Gastroesophageal sphincter (tissue), 4 donors: Measurements from ENCODE around the gene S100A14. TPM values are rescaled to one million over a fixed set of nuclear protein-coding genes. Genes with fewer than 3 reads are reported as not detected.

Experiments
- ATAC-seq: fragments of 150-250 bp; one replicate; pipeline ENCODE4 v1.9.1; 2016; ENCODE audit warnings: mild to moderate bottlenecking, moderate library complexity
- H3K27ac ChIP-seq, 4 donors: fragments of 200-600 bp; sonication (generic) in 3 of 4; 1 replicate in 3 of 4; 2 replicates in 1 of 4; pipeline ENCODE4 v1.5.1; 2016 to 2019
- H3K27me3 ChIP-seq: fragments of 200-600 bp; sonication (generic); one replicate; pipeline ENCODE4 v1.5.1; 2019
- H3K36me3 ChIP-seq, 2 donors: fragments of 200-600 bp; sonication (generic); one replicate each; pipeline ENCODE4 v1.5.1; 2019; ENCODE audit warnings: control low read depth in 1 of 2
- H3K4me1 ChIP-seq, 3 donors: fragments of 200-600 bp; sonication (generic); 1 replicate in 2 of 3; 2 replicates in 1 of 3; pipeline ENCODE4 v1.5.1; 2016 to 2019; ENCODE audit warnings: control low read depth in 2 of 3
- H3K4me3 ChIP-seq, 2 donors: fragments of 200-600 bp; sonication (generic); one replicate each; pipeline ENCODE4 v1.5.1; 2019; ENCODE audit warnings: mild to moderate bottlenecking in 1 of 2, moderate library complexity in 1 of 2
- H3K9me3 ChIP-seq, 3 donors: fragments of 200-600 bp; sonication (generic); one replicate each; pipeline ENCODE4 v1.5.1; 2017 to 2019; ENCODE audit warnings: control low read depth in 2 of 3
- EP300 ChIP-seq: sonication (generic); formaldehyde crosslinking; IDR thresholded peaks from one replicate; pipeline ENCODE4 v1.6.1; 2017; ENCODE audit warnings: antibody characterized with exemption, mild to moderate bottlenecking
- POLR2A ChIP-seq, 2 donors: fragments of 450-650 bp; IDR thresholded peaks; one replicate each; pipeline ENCODE4 v1.6.1; 2017; ENCODE audit warnings: antibody characterized with exemption in 2 of 2, mild to moderate bottlenecking in 2 of 2, moderate library complexity in 1 of 2
- POLR2AphosphoS5 ChIP-seq: sonication (generic); formaldehyde crosslinking; IDR thresholded peaks from one replicate; pipeline ENCODE4 v1.6.1; 2017; ENCODE audit warnings: antibody characterized with exemption
- WGBS, 2 donors: methylation state at CpG; one replicate each; pipeline ENCODE4 v1.1.5; 2018; ENCODE audit warnings: low coverage in 1 of 2; 5-methylcytosine and 5-hydroxymethylcytosine counted together
- total RNA-seq, 4 donors: library from RNA; depleted of rRNA; stranded (reverse); fragments of >200 nt; gene quantifications; one replicate each; pipeline ENCODE4 v1.1.0, GENCODE V29; 2016
- TF ChIP-seq, protein P1 (sequence below), 4 experiments: fragments of 200-600 bp in 2 of 4; fragments of 450-650 bp in 2 of 4; sonication (generic) in 1 of 4; IDR thresholded peaks; one replicate each; pipeline ENCODE4 v1.5.1; 2017 to 2019; ENCODE audit warnings: antibody characterized with exemption in 4 of 4, mild to moderate bottlenecking in 2 of 4, moderate library complexity in 2 of 4

Gene S100A14
- total RNA-seq, 4 donors from 2014 or later = 0.85 to 82.1 (median 5.0) TPM

DNA sequence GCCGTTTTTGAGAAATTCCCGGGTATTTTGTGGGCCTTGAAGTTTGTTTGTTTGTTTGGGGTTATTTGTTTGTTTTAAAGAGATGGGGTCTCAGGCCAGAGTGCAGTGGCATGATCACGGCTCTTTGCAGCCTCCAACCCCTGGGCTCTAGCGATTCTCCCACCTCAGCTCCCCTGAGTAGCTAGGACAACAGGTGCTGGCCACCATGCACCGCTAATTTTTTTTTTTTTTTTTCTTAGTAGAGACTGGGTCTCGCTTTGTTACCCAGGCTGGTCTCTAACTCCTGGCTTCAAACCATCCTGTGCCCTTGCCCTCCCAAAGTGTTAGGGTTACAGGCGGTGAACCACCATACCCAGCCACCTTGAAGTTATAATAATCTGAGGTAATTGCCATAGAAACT is 19.7 kb upstream of the S100A14 start:
- Histone ChIP-seq H3K4me1 (peaks cover 0 to 70% (median 9%) of the 10 kb centered on the region in 3 donors), H3K9me3 (no peaks in the 10 kb centered on the region), H3K36me3 (peaks cover 0 to 57% of the 10 kb centered on the region in 2 donors), H3K4me3 (peak overlapping the region in 1 of 2 donors; percentile 93), H3K27ac (peak overlapping the region in 2 of 4 donors; percentile 100), H3K27me3 (no peaks in the 10 kb centered on the region)
- TF ChIP-seq, protein P1, sequence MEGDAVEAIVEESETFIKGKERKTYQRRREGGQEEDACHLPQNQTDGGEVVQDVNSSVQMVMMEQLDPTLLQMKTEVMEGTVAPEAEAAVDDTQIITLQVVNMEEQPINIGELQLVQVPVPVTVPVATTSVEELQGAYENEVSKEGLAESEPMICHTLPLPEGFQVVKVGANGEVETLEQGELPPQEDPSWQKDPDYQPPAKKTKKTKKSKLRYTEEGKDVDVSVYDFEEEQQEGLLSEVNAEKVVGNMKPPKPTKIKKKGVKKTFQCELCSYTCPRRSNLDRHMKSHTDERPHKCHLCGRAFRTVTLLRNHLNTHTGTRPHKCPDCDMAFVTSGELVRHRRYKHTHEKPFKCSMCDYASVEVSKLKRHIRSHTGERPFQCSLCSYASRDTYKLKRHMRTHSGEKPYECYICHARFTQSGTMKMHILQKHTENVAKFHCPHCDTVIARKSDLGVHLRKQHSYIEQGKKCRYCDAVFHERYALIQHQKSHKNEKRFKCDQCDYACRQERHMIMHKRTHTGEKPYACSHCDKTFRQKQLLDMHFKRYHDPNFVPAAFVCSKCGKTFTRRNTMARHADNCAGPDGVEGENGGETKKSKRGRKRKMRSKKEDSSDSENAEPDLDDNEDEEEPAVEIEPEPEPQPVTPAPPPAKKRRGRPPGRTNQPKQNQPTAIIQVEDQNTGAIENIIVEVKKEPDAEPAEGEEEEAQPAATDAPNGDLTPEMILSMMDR (IDR thresholded peaks at IDR 0.05) = no peak
- TF ChIP-seq POLR2AphosphoS5 = no peak
- no peak for TF ChIP-seq POLR2A (IDR thresholded peaks at IDR 0.05)
- TF ChIP-seq EP300 = no peak
- no peak for ATAC-seq
- whole genome bisulfite sequencing, 2 donors = 82 to 84% methylated on average over 6 of the region's 7 CpGs

DNA sequence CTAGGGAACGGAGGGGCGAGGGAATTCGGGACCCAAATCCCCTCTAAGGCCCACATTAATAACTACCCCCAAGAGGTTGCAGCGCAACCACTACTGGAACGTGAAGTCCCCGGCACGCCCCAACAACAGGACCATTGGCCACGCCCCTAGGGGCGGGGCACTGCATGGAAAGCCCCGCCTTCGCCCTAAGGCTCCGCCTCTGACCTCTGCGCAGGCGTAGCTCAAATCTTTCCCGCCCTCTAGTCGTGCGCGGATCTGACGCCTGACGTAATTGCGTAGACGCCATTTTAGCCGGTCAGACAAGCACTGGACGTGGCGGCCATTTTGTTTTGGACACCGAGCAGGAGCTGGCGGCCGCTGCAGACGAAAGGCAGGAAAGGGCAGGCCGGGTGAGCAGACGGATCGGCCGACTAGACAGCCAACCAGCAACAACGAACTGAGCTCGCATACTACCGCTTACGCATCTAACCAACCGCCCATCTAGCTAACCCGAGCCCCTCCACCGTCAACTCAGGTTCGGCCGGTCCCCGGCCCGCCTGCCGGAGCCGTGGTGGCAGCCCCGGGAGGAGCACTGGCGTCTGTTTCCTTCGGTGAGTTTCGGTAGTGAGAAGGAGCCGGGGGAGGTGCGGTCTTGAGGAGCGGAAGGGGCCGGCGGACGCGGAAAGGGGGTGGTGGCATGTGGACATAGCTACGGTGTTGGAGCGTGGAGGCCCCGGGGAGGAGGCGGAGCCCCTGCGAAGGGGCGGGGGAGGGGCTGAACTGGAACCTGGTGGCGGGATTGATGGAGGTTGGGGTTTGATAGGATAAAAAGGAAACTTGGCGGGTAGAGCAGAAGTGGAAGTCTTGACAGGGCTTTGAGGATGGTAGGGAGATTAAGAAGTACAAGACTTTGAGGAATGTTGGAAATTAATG is 17.9 kb upstream of the S100A14 start, which contains the start of gene CHTOP:
TSS of gene CHTOP (plus strand) at position 313 of the 912 bp plus-strand sequence. CDS start 2,523 bp downstream, outside the sequence.
- H3K9me3 ChIP-seq = no peaks in the 10 kb centered on the region
- peak; percentile 97 for ATAC-seq
- no peaks in the 10 kb centered on the region for H3K27me3 ChIP-seq
- H3K36me3 ChIP-seq = peaks cover 0 to 39% of the 10 kb centered on the region in 2 donors
- peaks cover 0 to 56% (median 9%) of the 10 kb centered on the region in 3 donors for H3K4me1 ChIP-seq
- peak within 1 kb of the TSS; percentile 84 to 100 (median 97) for H3K27ac ChIP-seq
- 0 to 1% methylated on average over 11 to 19 of the region's 65 CpGs for WGBS, 2 donors
- peak within 1 kb of the TSS; percentile 48 to 93 for H3K4me3 ChIP-seq
- peak; percentile 51 to 62 for TF ChIP-seq POLR2A (IDR thresholded peaks at IDR 0.05)
- TF ChIP-seq POLR2AphosphoS5 = peak; percentile 73
- TF ChIP-seq, protein P1 (IDR thresholded peaks at IDR 0.05) = peak in 3 of 4 experiments; percentile 14 to 44 (median 43)
- no peak for TF ChIP-seq EP300

DNA sequence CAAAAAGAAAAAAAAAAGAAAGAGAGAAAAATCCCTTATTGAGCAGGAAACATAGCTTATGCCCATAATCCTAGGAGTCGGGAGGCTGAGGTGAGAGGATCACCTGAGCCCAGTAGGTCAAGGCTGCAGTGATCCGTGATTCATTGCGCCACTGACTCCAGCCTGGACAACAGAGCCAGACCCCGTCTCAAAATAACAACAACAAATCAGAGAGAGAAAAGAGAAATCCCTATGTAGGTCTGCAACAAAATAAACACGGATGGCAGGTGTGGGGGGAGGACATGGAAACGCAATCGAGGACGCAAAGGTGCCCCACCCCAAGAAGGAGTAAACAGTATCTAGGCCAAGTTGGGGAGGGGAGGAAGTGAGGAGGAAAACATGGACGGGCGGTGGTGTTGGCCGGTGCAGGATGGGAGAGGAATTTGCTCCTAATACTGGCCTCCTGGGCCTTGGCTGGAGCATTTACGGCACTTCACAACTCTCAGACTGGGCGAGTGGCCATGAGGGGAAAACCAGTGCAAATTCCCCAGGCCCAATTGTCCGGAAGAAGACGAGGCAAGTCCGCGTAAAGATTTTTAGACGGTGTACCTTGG is 17.1 kb upstream of the S100A14 start:
- peak; percentile 46 for ATAC-seq
- H3K9me3 ChIP-seq = no peaks in the 10 kb centered on the region
- H3K27me3 ChIP-seq = no peaks in the 10 kb centered on the region
- no peak for TF ChIP-seq POLR2A (IDR thresholded peaks at IDR 0.05)
- no peak for TF ChIP-seq POLR2AphosphoS5
- no peak for TF ChIP-seq EP300
- TF ChIP-seq, protein P1 (IDR thresholded peaks at IDR 0.05) = no peak
- 54 to 64% methylated on average over 8 to 12 of the region's 18 CpGs for WGBS, 2 donors
- peaks cover 0 to 31% of the 10 kb centered on the region in 2 donors for H3K36me3 ChIP-seq
- H3K4me3 ChIP-seq = peak overlapping the region in 1 of 2 donors; percentile 93
- peak overlapping the region; percentile 32 to 100 (median 97) for H3K27ac ChIP-seq
- H3K4me1 ChIP-seq = peaks cover 0 to 59% (median 9%) of the 10 kb centered on the region in 3 donors

DNA sequence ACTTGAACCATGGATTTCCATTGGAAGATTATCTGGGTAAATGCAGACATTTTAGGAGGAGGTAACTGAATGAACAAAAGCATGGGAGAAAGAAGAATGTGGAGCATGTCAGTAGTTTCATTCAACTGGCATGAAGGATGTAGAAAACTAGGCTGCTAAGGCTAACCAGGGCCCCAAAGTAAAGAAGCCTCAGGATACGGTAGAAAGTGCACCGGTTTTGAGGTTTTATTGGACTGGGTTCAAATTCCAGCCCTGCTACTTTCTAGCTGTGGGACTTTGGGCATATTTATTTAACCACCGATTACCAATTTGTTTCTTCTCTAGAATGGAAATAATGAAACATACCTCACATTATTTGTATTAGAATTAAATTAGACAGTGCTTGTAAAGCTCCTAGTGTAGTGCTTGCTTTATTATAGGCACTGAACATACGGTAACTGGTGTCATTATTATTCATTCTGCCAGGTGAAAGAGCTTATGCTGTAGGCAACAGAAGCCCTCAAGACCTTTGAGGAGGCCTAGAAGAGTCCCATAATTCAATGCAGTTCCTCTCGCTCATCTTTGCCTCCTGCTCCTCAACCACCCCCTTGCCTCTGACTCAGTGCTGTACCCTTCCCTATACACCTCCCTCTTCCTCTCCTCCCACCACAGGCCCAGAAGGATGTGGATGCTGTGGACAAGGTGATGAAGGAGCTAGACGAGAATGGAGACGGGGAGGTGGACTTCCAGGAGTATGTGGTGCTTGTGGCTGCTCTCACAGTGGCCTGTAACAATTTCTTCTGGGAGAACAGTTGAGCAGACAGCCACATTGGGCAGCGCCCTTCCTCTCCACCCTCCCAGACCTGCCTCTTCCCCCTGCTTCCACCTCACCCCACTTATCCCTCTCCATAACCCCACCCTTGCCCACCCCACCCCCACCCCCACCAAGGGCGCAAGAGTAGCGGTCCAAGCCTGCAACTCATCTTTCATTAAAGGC is 15.2 kb upstream of the S100A14 start:
- Histone ChIP-seq H3K4me1 (peaks cover 0 to 59% (median 14%) of the 10 kb centered on the region in 3 donors), H3K36me3 (peaks cover 0 to 12% of the 10 kb centered on the region in 2 donors), H3K9me3 (no peaks in the 10 kb centered on the region), H3K27ac (peak overlapping the region in 1 of 4 donors; percentile 30), H3K4me3 (no peak overlapping the region), H3K27me3 (no peaks in the 10 kb centered on the region)
- 34 to 72% methylated on average over 3 to 9 of the region's 10 CpGs for WGBS, 2 donors
- TF ChIP-seq EP300 (no peak), POLR2AphosphoS5 (no peak), POLR2A (IDR thresholded peaks at IDR 0.05) (no peak)
- TF ChIP-seq, protein P1 (IDR thresholded peaks at IDR 0.05) = no peak
- no peak for ATAC-seq
